ENCODE measurements around the gene CPN2.

The CPN2 gene

GRCh38 chr3:194360568-194360967 lies 9.4 kb upstream of the CPN2 start:
- H3K27ac ChIP-seq: no peak overlapping the region
- DNase-seq (ENCODE audit: low read depth, low spot score): no peak

GRCh38 chr3:194357681-194358080 lies 6.6 kb upstream of the CPN2 start:
- H3K27ac ChIP-seq: no peak overlapping the region
- no peak for DNase-seq (ENCODE audit: low read depth, low spot score)

GRCh38 chr3:194355379-194355778 lies 4.3 kb upstream of the CPN2 start:
- no peak for DNase-seq (ENCODE audit: low read depth, low spot score)
- H3K27ac ChIP-seq: no peak overlapping the region

DNA sequence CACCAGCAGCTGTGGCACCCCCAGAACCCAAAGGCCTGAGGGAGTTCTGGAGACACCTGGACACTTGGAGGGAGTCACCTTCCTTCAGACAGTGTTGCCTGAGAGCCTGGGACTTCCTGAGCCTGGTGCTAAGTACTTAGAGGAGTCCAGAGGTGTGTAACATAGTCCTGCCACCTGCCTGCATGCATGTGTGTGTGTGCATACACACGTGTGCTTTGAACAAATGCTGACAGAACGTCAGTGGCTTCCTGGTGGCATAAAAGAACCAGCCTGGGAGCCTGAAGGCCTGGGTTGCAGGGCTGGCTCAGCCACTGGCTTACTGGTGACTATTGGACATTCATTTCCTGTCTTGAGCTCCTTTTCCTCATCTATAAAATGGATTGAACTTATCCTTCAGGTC lies 3.2 kb upstream of the CPN2 start:
- H3K27ac ChIP-seq: no peak overlapping the region

GRCh38 chr3:194352667-194353246 lies 1.6 kb upstream of the CPN2 start:
- DNase-seq (ENCODE audit: low read depth, low spot score): no peak
- H3K27ac ChIP-seq: no peak overlapping the region

More for the DNA sequence above, 3.2 kb upstream of the CPN2 start:
- no peak for DNase-seq (ENCODE audit: low read depth, low spot score)

DNA sequence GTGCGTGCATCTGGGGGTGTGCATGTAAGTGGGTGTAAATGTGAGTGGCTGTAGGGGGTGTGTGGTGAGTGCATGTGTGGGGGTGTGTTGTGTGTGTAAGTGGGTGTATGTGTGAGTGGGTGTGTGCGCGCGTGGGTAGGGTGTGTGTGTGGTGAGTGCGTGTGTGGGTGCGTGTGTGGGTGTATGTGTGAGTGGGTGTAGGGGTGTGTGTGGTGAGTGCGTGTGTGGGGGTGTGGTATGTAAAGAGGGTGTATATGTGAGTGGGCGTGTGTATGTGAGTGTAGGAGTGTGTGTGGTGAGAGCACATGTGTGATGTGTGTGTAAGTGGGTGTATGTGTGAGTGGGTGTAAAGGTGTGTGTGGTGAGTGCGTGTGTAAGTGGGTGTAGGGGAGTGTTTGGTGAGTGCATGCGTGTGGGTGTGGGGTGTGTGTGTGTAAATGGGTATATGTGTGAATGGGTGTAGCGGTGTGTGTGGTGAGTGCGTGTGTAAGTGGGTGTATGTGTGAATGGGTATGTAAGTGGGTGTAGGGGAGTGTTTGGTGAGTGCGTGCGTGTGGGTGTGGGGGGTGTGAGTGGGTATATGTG lies 916 bp upstream of the CPN2 start:
- H3K27ac ChIP-seq: no peak overlapping the region
- DNase-seq (ENCODE audit: low read depth, low spot score): no peak

- DNase-seq (ENCODE audit: low read depth, low spot score): no peak
- no peak overlapping the region for H3K27ac ChIP-seq
Observed at GRCh38 chr3:194350726-194351071, 429 bp downstream of the CPN2 start.

DNA sequence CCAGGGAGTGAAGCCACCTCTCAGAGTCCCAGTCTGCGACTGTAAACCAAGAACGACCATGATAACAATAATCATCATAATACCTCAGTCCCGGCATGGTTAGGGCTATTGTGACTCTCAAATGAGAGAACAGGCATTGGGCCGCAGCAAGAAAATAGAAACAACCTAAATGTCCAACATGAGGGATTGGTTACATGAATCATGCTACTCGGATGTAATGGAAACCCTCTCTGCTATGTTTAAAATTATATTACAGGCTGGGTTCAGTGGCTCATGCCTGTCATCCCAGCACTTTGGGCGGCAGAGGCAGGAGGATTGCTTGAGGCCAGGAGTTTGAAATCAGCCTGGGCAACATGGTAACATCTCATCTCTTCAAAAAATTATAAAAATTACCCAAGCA lies 2.8 kb downstream of the CPN2 start:
- no peak overlapping the region for H3K27ac ChIP-seq
- DNase-seq (ENCODE audit: low read depth, low spot score): no peak

- DNase-seq (ENCODE audit: low read depth, low spot score): no peak
Observed at GRCh38 chr3:194346621-194347020, 4.5 kb downstream of the CPN2 start.

GRCh38 chr3:194346035-194346434 lies 5.1 kb downstream of the CPN2 start:
- H3K27ac ChIP-seq: no peak overlapping the region
- no peak for DNase-seq (ENCODE audit: low read depth, low spot score)

More at GRCh38 chr3:194346621-194347020, 4.5 kb downstream of the CPN2 start:
- H3K27ac ChIP-seq: no peak overlapping the region

DNA sequence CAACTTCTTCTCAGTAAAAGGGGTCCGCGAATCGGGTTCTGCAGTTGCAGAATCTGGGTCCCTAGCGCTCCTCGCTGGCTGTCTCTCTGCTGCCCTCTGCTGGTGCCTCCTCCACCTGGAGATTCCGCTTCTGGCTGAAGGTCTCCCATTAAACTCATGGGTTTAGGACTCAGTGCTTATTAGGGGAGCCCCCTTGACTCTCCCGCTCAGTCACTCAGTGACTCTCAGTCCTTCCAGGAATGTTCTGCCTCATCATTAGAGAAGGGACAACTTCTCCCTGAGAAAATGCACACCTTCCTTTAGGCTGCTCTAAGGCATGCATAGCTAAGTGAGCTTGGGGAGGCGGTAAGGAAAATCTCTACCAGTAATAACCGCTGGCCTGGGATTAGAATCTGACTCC lies 7.1 kb downstream of the CPN2 start:
- H3K27ac ChIP-seq: no peak overlapping the region
- DNase-seq (ENCODE audit: low read depth, low spot score): no peak

DNA sequence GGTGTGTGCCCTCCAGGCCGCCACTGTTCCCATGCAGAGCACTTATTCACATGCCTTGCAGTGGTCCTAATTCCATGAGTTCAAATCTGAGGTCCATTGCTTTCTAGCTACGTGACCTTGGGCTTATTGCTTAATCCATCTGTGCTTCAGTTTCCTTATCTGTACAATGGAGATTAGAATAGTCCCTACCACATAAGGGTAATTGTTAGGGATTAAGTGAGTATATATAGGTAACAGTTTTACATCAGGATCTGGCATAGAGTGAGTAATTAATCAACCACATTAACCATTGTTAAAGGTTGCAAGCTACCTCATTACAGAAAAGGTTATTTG lies 7.6 kb downstream of the CPN2 start:
- H3K27ac ChIP-seq: no peak overlapping the region
- DNase-seq (ENCODE audit: low read depth, low spot score): no peak

GRCh38 chr3:194342861-194343560 lies 8.1 kb downstream of the CPN2 start:
- H3K27ac ChIP-seq: no peak overlapping the region
- no peak for DNase-seq (ENCODE audit: low read depth, low spot score)

- no peak overlapping the region for H3K27ac ChIP-seq
- no peak for DNase-seq (ENCODE audit: low read depth, low spot score)
Observed at GRCh38 chr3:194340757-194341400, 10.2 kb downstream of the CPN2 start.

DNA sequence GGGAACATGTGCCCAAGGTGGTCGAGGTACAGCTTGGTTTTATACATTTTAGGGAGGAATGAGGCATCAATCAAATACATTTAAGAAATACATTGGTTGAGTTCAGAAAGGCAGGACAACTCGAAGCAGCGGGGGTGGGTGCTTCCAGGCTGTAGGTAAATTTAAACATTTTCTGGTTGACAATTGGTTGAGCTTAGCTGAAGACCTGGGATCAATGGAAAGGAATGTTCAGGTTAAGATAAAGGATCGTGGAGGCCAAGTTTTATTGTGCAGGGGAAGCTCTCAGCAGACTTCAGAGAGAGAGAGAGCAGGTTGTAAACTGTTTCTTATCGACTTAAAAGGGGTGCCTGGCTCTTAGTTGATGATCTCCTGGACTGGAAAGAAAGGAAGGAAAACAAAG lies 11.3 kb downstream of the CPN2 start:
- no peak for DNase-seq (ENCODE audit: low read depth, low spot score)
- H3K27ac ChIP-seq: no peak overlapping the region

- no peak overlapping the region for H3K27ac ChIP-seq
- no peak for DNase-seq (ENCODE audit: low read depth, low spot score)
Observed at GRCh38 chr3:194339356-194339755, 11.8 kb downstream of the CPN2 start.

DNA sequence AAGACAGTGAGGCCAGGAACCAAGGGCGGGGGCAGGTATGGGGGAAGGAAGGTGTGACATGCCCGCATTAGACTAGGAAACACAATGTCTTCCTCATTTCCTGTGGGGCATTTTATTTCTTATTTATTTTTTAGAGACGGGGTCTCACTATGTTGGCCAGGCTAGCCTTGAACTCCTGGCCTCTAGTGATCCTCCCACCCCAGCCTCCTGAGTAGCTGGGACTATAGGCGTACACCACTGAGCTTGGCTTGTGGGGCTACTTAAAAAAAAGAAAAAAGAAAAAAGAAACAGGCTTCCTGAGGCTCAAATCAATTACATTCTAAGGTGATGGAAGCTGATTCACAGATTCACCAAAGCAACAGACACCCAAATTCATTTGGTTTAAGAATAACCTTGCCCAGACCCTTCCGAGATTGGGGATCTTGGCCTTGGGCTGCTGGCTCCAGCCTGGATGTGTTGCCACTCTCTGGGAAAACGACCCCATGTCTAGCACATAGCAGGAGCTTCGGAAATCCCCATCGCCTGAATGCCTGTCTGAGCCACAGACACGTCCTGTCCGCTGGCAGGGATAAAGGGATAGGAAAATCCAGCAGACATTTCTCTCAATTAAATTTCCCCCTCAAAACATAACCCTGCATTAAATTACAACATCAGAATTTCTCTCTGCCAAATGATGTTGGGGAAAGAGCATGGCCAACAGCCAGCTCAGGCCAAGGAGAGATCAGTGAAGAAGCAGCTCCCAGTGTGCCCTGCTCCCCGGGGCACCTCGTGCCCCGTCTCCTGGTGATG lies 13.0 kb downstream of the CPN2 start:
- DNase-seq (ENCODE audit: low read depth, low spot score): no peak
- no peak overlapping the region for H3K27ac ChIP-seq

DNA sequence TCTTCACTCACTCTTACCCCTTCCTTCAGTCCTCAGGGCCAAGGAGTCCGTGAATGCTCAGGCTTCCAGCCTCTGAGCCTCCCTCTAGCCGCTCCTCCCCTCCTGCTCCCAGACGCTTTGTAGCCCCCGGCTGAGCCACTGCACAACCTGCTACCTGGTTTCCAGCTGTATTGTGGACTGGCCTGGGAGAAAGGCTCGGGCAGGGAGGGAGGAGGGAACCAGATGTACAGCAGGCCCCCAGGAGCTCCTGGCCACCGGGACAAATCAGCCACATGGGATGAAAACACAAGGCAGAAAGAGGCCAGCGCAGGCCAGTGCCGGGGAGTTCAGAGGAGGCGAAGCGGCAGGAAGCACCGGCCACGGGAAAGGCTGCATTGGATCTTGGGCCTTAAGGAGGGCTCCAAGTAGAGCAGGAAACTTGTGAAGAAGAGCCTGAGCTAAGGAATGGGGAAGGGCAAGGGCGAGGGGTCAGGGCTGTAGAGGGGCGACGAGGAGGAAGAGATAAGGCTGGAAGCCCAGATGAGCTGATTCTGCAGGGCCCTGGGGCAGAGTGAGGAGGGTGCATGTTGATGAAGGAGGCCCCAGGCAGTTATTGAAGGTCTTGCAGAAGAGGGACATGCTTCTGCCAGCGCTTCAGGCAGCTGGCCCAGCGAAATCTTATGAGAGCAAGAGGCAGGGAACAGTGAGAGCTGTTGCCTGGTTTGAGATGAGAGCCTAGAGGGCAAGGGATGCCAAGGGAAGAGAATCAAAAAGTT lies 14.3 kb downstream of the CPN2 start:
- no peak for DNase-seq (ENCODE audit: low read depth, low spot score)
- H3K27ac ChIP-seq: no peak overlapping the region

- no peak for DNase-seq (ENCODE audit: low read depth, low spot score)
- no peak overlapping the region for H3K27ac ChIP-seq
Observed at GRCh38 chr3:194333981-194334320, 17.2 kb downstream of the CPN2 start.
